Skeletal muscle tissue (tissue), 4 donors: ENCODE measurements around the gene SYCN. TPM values are rescaled to one million over a fixed set of nuclear protein-coding genes. Genes with fewer than 3 reads are reported as not detected.
"Not testable (repeated sequence)": the region's sequence is repeated elsewhere in the genome, so short reads cannot be mapped to it uniquely, and the experiment has no call there.

Experiments
- H3K27ac ChIP-seq: one replicate; pipeline ENCODE4 v1.7.0; 2013; ENCODE audit warnings: mild to moderate bottlenecking, low read depth, low read length, inconsistent platforms
- H3K27me3 ChIP-seq, 3 donors: one replicate each; pipeline ENCODE4 v1.7.0; 2013; ENCODE audit warnings: low read length in 3 of 3; ENCODE audit not compliant: control insufficient read depth in 3 of 3, insufficient read depth in 3 of 3
- H3K36me3 ChIP-seq, 3 donors: one replicate each; pipeline ENCODE4 v1.7.0; 2013; ENCODE audit warnings: low read length in 3 of 3; ENCODE audit not compliant: control insufficient read depth in 3 of 3, insufficient read depth in 3 of 3
- H3K4me1 ChIP-seq, 3 donors: one replicate each; pipeline ENCODE4 v1.7.0; 2013; ENCODE audit warnings: low read length in 3 of 3, mild to moderate bottlenecking in 3 of 3; ENCODE audit not compliant: control insufficient read depth in 3 of 3, insufficient read depth in 3 of 3
- H3K4me3 ChIP-seq, 3 donors: one replicate each; pipeline ENCODE4 v1.7.0; 2013; ENCODE audit warnings: low read length in 3 of 3
- H3K9ac ChIP-seq, 3 donors: one replicate each; pipeline ENCODE4 v1.7.0; 2013; ENCODE audit warnings: low read length in 3 of 3, mild to moderate bottlenecking in 3 of 3, moderate library complexity in 2 of 3, low read depth in 1 of 3
- H3K9me3 ChIP-seq, 3 donors: one replicate each; pipeline ENCODE4 v1.7.0; 2013; ENCODE audit warnings: low read length in 3 of 3; ENCODE audit not compliant: control insufficient read depth in 3 of 3
- total RNA-seq: library from RNA; depleted of rRNA; stranded (reverse); fragments of >200 nt; gene quantifications from one replicate; pipeline ENCODE4 v1.2.3, GENCODE V29; 2014
- donor health status: Osteomylitis.

SYCN gene
- total RNA-seq, 1 donor from 2014 or later: not detected

- Histone ChIP-seq H3K4me1 (no peaks in the 10 kb centered on the region), H3K4me3 (no peak overlapping the region), H3K36me3 (no peaks in the 10 kb centered on the region), H3K27ac (no peak overlapping the region), H3K9me3 (peaks cover 0 to 2% (median 0%) of the 10 kb centered on the region in 3 donors), H3K9ac (no peak overlapping the region), H3K27me3 (peaks cover 0 to 8% (median 0%) of the 10 kb centered on the region in 3 donors)
Observed at GRCh38 chr19:39230096-39230764, 26.2 kb upstream of the SYCN start.

GRCh38 chr19:39224910-39225309, 20.8 kb upstream of the SYCN start:
- Histone ChIP-seq H3K27ac (no peak overlapping the region), H3K27me3 (peaks cover 0 to 13% (median 12%) of the 10 kb centered on the region in 3 donors), H3K9ac (no peak overlapping the region), H3K4me1 (no peaks in the 10 kb centered on the region), H3K4me3 (no peak overlapping the region), H3K36me3 (no peaks in the 10 kb centered on the region), H3K9me3 (no peaks in the 10 kb centered on the region)

GRCh38 chr19:39223703-39224279, 19.7 kb upstream of the SYCN start:
- Histone ChIP-seq H3K27me3 (peaks cover 0 to 17% (median 12%) of the 10 kb centered on the region in 3 donors), H3K27ac (no peak overlapping the region), H3K9ac (no peak overlapping the region), H3K36me3 (no peaks in the 10 kb centered on the region), H3K4me1 (no peaks in the 10 kb centered on the region), H3K9me3 (no peaks in the 10 kb centered on the region), H3K4me3 (no peak overlapping the region)

GRCh38 chr19:39219108-39219507, 15.0 kb upstream of the SYCN start:
- not testable (repeated sequence) for H3K4me3 ChIP-seq, H3K9me3 ChIP-seq, H3K4me1 ChIP-seq, H3K36me3 ChIP-seq, H3K9ac ChIP-seq, H3K27ac ChIP-seq
- peaks cover 0 to 14% (median 9%) of the 10 kb centered on the region in 3 donors for H3K27me3 ChIP-seq

- Histone ChIP-seq H3K36me3 (no peaks in the 10 kb centered on the region), H3K4me1 (no peaks in the 10 kb centered on the region), H3K27ac (no peak overlapping the region), H3K9me3 (peaks cover 2 to 3% (median 2%) of the 10 kb centered on the region in 3 donors), H3K27me3 (peaks cover 0 to 10% (median 9%) of the 10 kb centered on the region in 3 donors), H3K4me3 (no peak overlapping the region), H3K9ac (no peak overlapping the region)
Observed at GRCh38 chr19:39218230-39219007, 14.4 kb upstream of the SYCN start.

- Histone ChIP-seq H3K9me3 (peaks cover 2 to 3% (median 2%) of the 10 kb centered on the region in 3 donors), H3K27me3 (peaks cover 0 to 10% (median 6%) of the 10 kb centered on the region in 3 donors), H3K27ac (no peak overlapping the region)
Observed at GRCh38 chr19:39217094-39217493, 13.0 kb upstream of the SYCN start.

GRCh38 chr19:39215323-39215722, 11.3 kb upstream of the SYCN start:
- H3K27ac ChIP-seq, H3K4me1 ChIP-seq, H3K4me3 ChIP-seq, H3K36me3 ChIP-seq, H3K9ac ChIP-seq, H3K9me3 ChIP-seq: not testable (repeated sequence)
- H3K27me3 ChIP-seq: peaks cover 0 to 13% (median 4%) of the 10 kb centered on the region in 3 donors

More at GRCh38 chr19:39217094-39217493, 13.0 kb upstream of the SYCN start:
- Histone ChIP-seq H3K4me3 (no peak overlapping the region), H3K4me1 (no peaks in the 10 kb centered on the region), H3K36me3 (no peaks in the 10 kb centered on the region), H3K9ac (no peak overlapping the region)

GRCh38 chr19:39212375-39212742, 8.3 kb upstream of the SYCN start:
- Histone ChIP-seq H3K36me3 (no peaks in the 10 kb centered on the region), H3K9ac (no peak overlapping the region), H3K4me1 (no peaks in the 10 kb centered on the region), H3K27ac (no peak overlapping the region), H3K27me3 (peaks cover 5 to 12% (median 8%) of the 10 kb centered on the region in 3 donors), H3K9me3 (peaks cover 0 to 3% (median 2%) of the 10 kb centered on the region in 3 donors), H3K4me3 (no peak overlapping the region)

- H3K36me3 ChIP-seq: no peaks in the 10 kb centered on the region
- H3K27ac ChIP-seq: no peak overlapping the region
- no peak overlapping the region for H3K9ac ChIP-seq
- H3K4me1 ChIP-seq: no peaks in the 10 kb centered on the region
- no peak overlapping the region for H3K4me3 ChIP-seq
- H3K27me3 ChIP-seq: peaks cover 8 to 12% (median 10%) of the 10 kb centered on the region in 3 donors
- peaks cover 0 to 3% (median 2%) of the 10 kb centered on the region in 3 donors for H3K9me3 ChIP-seq
Observed at GRCh38 chr19:39211731-39212374, 7.8 kb upstream of the SYCN start.
